Cardiac fibroblast (primary cell): ENCODE data around the gene MARK2.

Source experiments
- DNase-seq, 2 donors: peaks; one replicate each; pipeline versions ENCODE4 v3.0.0 to v3.0.0-alpha.2; 2010; ENCODE audit warnings: low read depth in 2 of 2
- H3K4me3 ChIP-seq, 2 donors: replicated peaks in 1 of 2; 1 replicate in 1 of 2; 2 replicates in 1 of 2; pipeline ENCODE4 v1.5.1; 2011; ENCODE audit warnings: low read depth in 2 of 2, low read length in 2 of 2, mild to moderate bottlenecking in 2 of 2, moderate library complexity in 1 of 2
- CTCF ChIP-seq: IDR thresholded peaks from one replicate; pipeline ENCODE4 v1.5.1; 2011; ENCODE audit warnings: low read depth, mild to moderate bottlenecking, low read length, inconsistent platforms

MARK2 gene

GRCh38 chr11:63843041-63843440 is 4.1 kb downstream of the MARK2 start:
- no peak for DNase-seq
- H3K4me3 ChIP-seq: no peak overlapping the region
- no peak for TF ChIP-seq CTCF

DNA sequence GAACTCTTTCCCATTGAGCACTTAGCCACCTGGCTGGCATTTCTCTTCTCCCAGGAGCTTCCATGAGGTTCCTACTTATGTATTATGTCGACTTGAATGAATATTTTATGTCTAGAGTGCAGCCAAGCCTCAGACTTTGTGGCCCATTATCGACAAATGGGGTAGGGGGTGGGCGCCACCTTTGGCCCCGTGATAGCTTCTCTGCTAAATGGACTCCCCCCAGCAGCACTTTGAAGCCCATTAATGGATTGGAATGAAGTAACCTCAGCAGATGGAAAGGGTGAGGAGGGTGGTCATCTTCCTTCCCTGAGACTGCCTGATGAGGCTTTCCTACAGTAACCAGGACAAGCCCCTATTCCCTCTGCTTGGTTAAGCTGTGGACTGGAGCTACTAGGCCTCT is 5.9 kb downstream of the MARK2 start:
- no peak overlapping the region for H3K4me3 ChIP-seq
- no peak for TF ChIP-seq CTCF
- DNase-seq: no peak

GRCh38 chr11:63845303-63845702 is 6.4 kb downstream of the MARK2 start:
- peak; percentile 62 to 88 for DNase-seq
- H3K4me3 ChIP-seq: no peak overlapping the region
- TF ChIP-seq CTCF: no peak

- H3K4me3 ChIP-seq: no peak overlapping the region
- TF ChIP-seq CTCF: no peak
- DNase-seq: no peak
Observed at GRCh38 chr11:63845911-63846310, 7.0 kb downstream of the MARK2 start.

DNA sequence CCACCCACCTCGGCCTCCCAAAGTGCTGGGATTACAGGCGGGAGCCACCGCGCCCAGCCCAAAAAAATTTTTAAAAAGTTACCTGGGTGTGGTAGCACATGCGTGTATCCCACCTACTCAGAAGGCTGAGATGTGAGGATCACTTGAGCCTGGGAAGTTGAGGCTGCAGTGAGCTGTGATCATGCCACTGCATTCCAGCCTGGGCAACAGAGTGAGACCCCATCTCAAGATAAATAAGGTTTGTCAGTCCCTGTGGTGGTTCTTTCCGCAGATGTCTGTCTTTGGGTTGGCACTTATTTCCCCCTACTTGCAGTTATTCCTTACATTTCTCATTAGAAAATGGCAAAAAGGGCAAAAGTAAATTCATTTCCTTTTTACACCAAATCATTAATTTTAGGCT is 8.0 kb downstream of the MARK2 start:
- DNase-seq: no peak
- TF ChIP-seq CTCF: no peak
- H3K4me3 ChIP-seq: no peak overlapping the region

DNA sequence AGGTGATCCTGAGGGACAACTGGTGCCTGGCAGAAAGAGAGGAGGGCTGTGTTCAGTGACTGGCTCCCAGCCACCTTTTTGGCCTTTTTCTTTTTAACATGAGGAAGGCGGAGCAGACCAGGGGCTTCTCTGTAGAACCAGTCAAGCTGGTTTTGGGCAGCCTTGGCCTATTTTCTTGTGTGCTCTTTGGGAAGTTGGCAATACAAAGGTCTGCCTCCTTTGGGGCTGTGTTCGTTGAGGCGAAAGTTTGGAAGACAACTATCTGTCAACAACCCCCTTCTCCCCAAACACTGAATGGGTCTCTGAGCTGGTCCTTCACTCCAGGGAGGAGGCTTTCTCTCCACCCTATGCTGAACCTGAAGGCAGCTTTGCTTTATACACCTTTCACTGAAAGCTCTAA is 8.5 kb downstream of the MARK2 start:
- DNase-seq: no peak
- no peak for TF ChIP-seq CTCF
- H3K4me3 ChIP-seq: no peak overlapping the region

GRCh38 chr11:63849691-63850090 is 10.8 kb downstream of the MARK2 start:
- DNase-seq: no peak
- no peak for TF ChIP-seq CTCF

More at GRCh38 chr11:63849691-63850090, 10.8 kb downstream of the MARK2 start:
- H3K4me3 ChIP-seq: no peak overlapping the region
